HepG2 (cell line): ENCODE results near the gene THSD4. TPM values are rescaled to one million over a fixed set of nuclear protein-coding genes. Genes with fewer than 3 reads are reported as not detected.

ENCODE experiments used
- ATAC-seq: fragments of 200-7000 bp; cut with Tn5 transposase; 3 replicates; pipeline ENCODE4 v1.9.1; 2020; ENCODE audit warnings: mild to moderate bottlenecking, moderate library complexity
- BruUV-seq: library from RNA; stranded (reverse); fragments of 400-500 nt; replicated peaks from 2 replicates; lab custom pipeline; 2021; lab: Mats Ljungman, UMichigan
- CTCF ChIA-PET: fragments of 300-600 bp; formaldehyde crosslinking; extraction: SDS; loops from one replicate; lab custom pipeline; 2021; ENCODE audit warnings: low total read pairs, inconsistent platforms, low intra/inter-chr PET ratio; lab: Yijun Ruan, JAX
- POLR2A ChIA-PET: fragments of 350-600 bp; sonication (Branson Sonifier 250); formaldehyde crosslinking; loops from one replicate; lab custom pipeline; 2020; ENCODE audit warnings: antibody characterized with exemption, inconsistent platforms; lab: Yijun Ruan, JAX
- DNase-seq: peaks from one replicate; pipeline ENCODE4 v3.0.0-alpha.2; 2015; ENCODE audit warnings: low spot score
- FAIRE-seq: peaks from 3 replicates; lab custom pipeline; 2011; peaks lifted over from hg19 to GRCh38; lab: Jason Lieb, UNC
- H2AFZ ChIP-seq: one replicate; pipeline ENCODE4 v1.6.1; 2011; ENCODE audit warnings: low read length, inconsistent platforms
- H3K27ac ChIP-seq: fragments of 300-600 bp; 3 replicates; pipeline ENCODE4 v1.8.0; 2011; ENCODE audit warnings: mixed run types, mild to moderate bottlenecking, mixed read lengths, low read length, inconsistent platforms; ENCODE audit not compliant: insufficient read depth; ENCODE audit errors: extremely low read length
- H3K27me3 ChIP-seq, 2 experiments: fragments of 200-600 bp in 1 of 2; 2 replicates in 1 of 2; 3 replicates in 1 of 2; pipeline versions ENCODE4 v1.6.0 to v1.8.0; 2011; ENCODE audit warnings: low read length in 2 of 2, mild to moderate bottlenecking in 2 of 2, moderate library complexity in 2 of 2, inconsistent platforms in 1 of 2; ENCODE audit not compliant: insufficient read depth in 2 of 2, control insufficient read depth in 1 of 2
- H3K36me3 ChIP-seq, 2 experiments: fragments of 200-600 bp in 1 of 2; replicated peaks in 1 of 2; 2 replicates in 1 of 2; 3 replicates in 1 of 2; pipeline versions ENCODE4 v1.5.1 to v1.8.0; 2011; ENCODE audit warnings: low read length in 2 of 2, inconsistent platforms in 1 of 2; ENCODE audit not compliant: insufficient read depth in 2 of 2, control insufficient read depth in 1 of 2
- H3K4me1 ChIP-seq: 2 replicates; pipeline ENCODE4 v1.5.1; 2012; ENCODE audit warnings: low read length, inconsistent platforms; ENCODE audit not compliant: insufficient read depth
- H3K4me2 ChIP-seq: 2 replicates; pipeline ENCODE4 v1.6.0; 2011; ENCODE audit warnings: low read depth, low read length, inconsistent platforms
- H3K4me3 ChIP-seq, 3 experiments: fragments of 200-600 bp in 1 of 3; sonication (generic), shearing (Covaris generic) in 1 of 3; replicated peaks in 1 of 3; 2 replicates each; pipeline ENCODE4 v1.5.1; 2011 to 2016; ENCODE audit warnings: low read length in 3 of 3, inconsistent platforms in 2 of 3, low read depth in 2 of 3, mild to moderate bottlenecking in 2 of 3, control low read depth in 1 of 3, mixed read lengths in 1 of 3; ENCODE audit not compliant: insufficient read depth in 1 of 3
- H3K79me2 ChIP-seq: one replicate; pipeline ENCODE4 v1.6.1; 2011; ENCODE audit warnings: low read length, inconsistent platforms; ENCODE audit not compliant: insufficient read depth
- H3K9ac ChIP-seq: 2 replicates; pipeline ENCODE4 v1.6.0; 2011; ENCODE audit warnings: mild to moderate bottlenecking, low read depth, low read length, inconsistent platforms; ENCODE audit not compliant: insufficient read depth
- H3K9me3 ChIP-seq: 2 replicates; pipeline ENCODE4 v1.5.1; 2012; ENCODE audit warnings: mild to moderate bottlenecking, low read length
- H4K20me1 ChIP-seq: 2 replicates; pipeline ENCODE4 v1.6.0; 2011; ENCODE audit warnings: inconsistent platforms, mild to moderate bottlenecking, low read length, moderate library complexity; ENCODE audit not compliant: insufficient read depth
- FOXJ3 ChIP-seq: sonication (generic); formaldehyde crosslinking; IDR thresholded peaks from 2 replicates; pipeline ENCODE4 v1.4.0; 2020; ENCODE audit warnings: missing genetic modification reagents, mild to moderate bottlenecking, borderline replicate concordance
- MXI1 ChIP-seq: IDR thresholded peaks from 3 replicates; pipeline ENCODE4 v1.6.1; 2012; ENCODE audit warnings: low read depth, low read length, inconsistent platforms, borderline replicate concordance
- ZNF232 ChIP-seq: sonication (generic); formaldehyde crosslinking; IDR thresholded peaks from 2 replicates; pipeline ENCODE4 v1.4.0; 2020; ENCODE audit warnings: missing genetic modification reagents, borderline replicate concordance
- ZNF280D ChIP-seq: sonication (generic); formaldehyde crosslinking; IDR thresholded peaks from 2 replicates; pipeline ENCODE4 v1.5.1; 2020; ENCODE audit warnings: mild to moderate bottlenecking, missing genetic modification reagents
- WGBS: methylation state at CpG from one replicate; pipeline ENCODE4 v1.1.6; 2017; ENCODE audit warnings: low lambda C conversion rate; 5-methylcytosine and 5-hydroxymethylcytosine counted together
- in situ Hi-C: cut with HindIII; loops from 2 replicates; pipeline ENCODE4 v1.10.0; 2017; ENCODE audit warnings: low pct_unique_long_range_greater_than_20kb; ENCODE audit not compliant: extremely low pct_ligation_motif_present
- intact Hi-C: fragments of 100-400 bp; cut with micrococcal nuclease; formaldehyde crosslinking; loops from one replicate; pipeline ENCODE4 v1.10.0; 2022; ENCODE audit not compliant: unreplicated experiment
- polyA plus RNA-seq, 8 experiments: library from polyadenylated mRNA; depleted of rRNA in 3 of 8; stranded (reverse) in 7 of 8; unstranded in 1 of 8; fragments of >200 nt; fragmentation: Illumina TruSeq in 4 of 8; extraction: Trizol in 4 of 8; gene quantifications; 2 replicates each; pipeline versions ENCODE4 v1.2.1 to v1.2.3, GENCODE V29; 2011 to 2016; ENCODE audit warnings: low read depth in 4 of 8, missing spikeins in 1 of 8, mixed read lengths in 1 of 8; ENCODE audit not compliant: insufficient read depth in 1 of 8
- total RNA-seq, 5 experiments: library from RNA; depleted of rRNA; stranded (reverse); fragments of >200 nt; fragmentation: Illumina TruSeq; extraction: Trizol; gene quantifications; 2 replicates each; pipeline ENCODE4 v1.2.3, GENCODE V29; 2016; ENCODE audit warnings: low read depth in 1 of 5

THSD4 gene
- total and polyA plus RNA-seq, 2 of the 13 experiments (the other 11 are each of a cell fraction or from before 2014, with no cell fraction given) = 0.07 to 0.21 TPM

- WGBS = no CpG with 5 or more reads among the region's 3 CpGs
- Histone ChIP-seq H3K27me3 (no peaks in the 10 kb centered on the region), H2AFZ (no peak overlapping the region), H3K4me1 (no peaks in the 10 kb centered on the region), H3K27ac (no peak overlapping the region), H3K79me2 (no peaks in the 10 kb centered on the region), H3K36me3 (no peaks in the 10 kb centered on the region), H3K9ac (no peak overlapping the region), H4K20me1 (no peaks in the 10 kb centered on the region), H3K4me3 (no peak overlapping the region), H3K9me3 (no peaks in the 10 kb centered on the region), H3K4me2 (no peak overlapping the region)
- in situ Hi-C loops (no loop called here), intact Hi-C loops (no loop called here)
- no peak for ATAC-seq
- DNase-seq = no peak
- POLR2A ChIA-PET = no interaction called here
- no TSS peak for BruUV-seq
- CTCF ChIA-PET = no interaction called here
- TF ChIP-seq ZNF280D (CRISPR knock-in tag) = no peak
- TF ChIP-seq FOXJ3 (CRISPR knock-in tag) = no peak
- no peak for TF ChIP-seq ZNF232 (CRISPR knock-in tag)
- no peak for FAIRE-seq
These were observed 82.3 kb downstream of the THSD4 start for GRCh38 chr15:71197620-71198019.

GRCh38 chr15:71198846-71199245 is 83.6 kb downstream of the THSD4 start:
- WGBS = 17% methylated on average over 3 of the region's 3 CpGs
- Histone ChIP-seq H3K79me2 (no peaks in the 10 kb centered on the region), H3K4me2 (no peak overlapping the region), H3K36me3 (no peaks in the 10 kb centered on the region), H3K9me3 (no peaks in the 10 kb centered on the region), H4K20me1 (no peaks in the 10 kb centered on the region), H2AFZ (no peak overlapping the region), H3K27me3 (no peaks in the 10 kb centered on the region), H3K27ac (no peak overlapping the region), H3K9ac (no peak overlapping the region), H3K4me1 (no peaks in the 10 kb centered on the region), H3K4me3 (no peak overlapping the region)
- in situ Hi-C loops (no loop called here), intact Hi-C loops (no loop called here)
- no peak for TF ChIP-seq MXI1
- no peak for DNase-seq
- FAIRE-seq = no peak
- no TSS peak for BruUV-seq
- CTCF ChIA-PET = no interaction called here
- no peak for ATAC-seq
- POLR2A ChIA-PET = no interaction called here
